ENCODE data around the gene TANGO2. TPM values are rescaled to one million over a fixed set of nuclear protein-coding genes. Genes with fewer than 3 reads are reported as not detected.

TANGO2 gene
- total RNA-seq, 2 experiments from 2014 or later, result 15.7 to 18.3 TPM

GRCh38 chr22:20024650-20025397, 3.9 kb downstream of the TANGO2 start:
- no peaks in the 10 kb centered on the region for H3K36me3 Mint-ChIP-seq (ENCODE audit: low read depth)
- no peaks in the 10 kb centered on the region for H3K9me3 Mint-ChIP-seq
- no peak overlapping the region for H3K27ac Mint-ChIP-seq
- H3K4me3 Mint-ChIP-seq, result no peak overlapping the region
- DNase-seq, result no peak
- H3K27me3 Mint-ChIP-seq, result no peaks in the 10 kb centered on the region
- ATAC-seq, result no peak
- H3K4me1 Mint-ChIP-seq (ENCODE audit: low read depth), result peaks cover 24% of the 10 kb centered on the region
- intact Hi-C loops (cut with micrococcal nuclease), result loop anchor here (5.0 kb wide), 1 partner anchor 53 kb away; no protein-coding TSS in a partner anchor
- no peak for TF ChIP-seq CTCF (IDR thresholded peaks at IDR 0.05)
- POLR2A ChIA-PET, result interaction anchor here (1.2 to 1.3 kb wide), 2 partner anchors 9 to 11 kb away, joined by 3 to 4 read pairs; no protein-coding TSS in a partner anchor
- CTCF ChIA-PET, result interaction anchor here (1.0 to 2.2 kb wide), 2 partner anchors 12 to 71 kb away, joined by 3 to 9 read pairs; no protein-coding TSS in a partner anchor

- DNase-seq, result no peak
- Mint-ChIP-seq H3K9me3 (no peaks in the 10 kb centered on the region), H3K4me3 (no peak overlapping the region), H3K27ac (no peak overlapping the region), H3K36me3 (ENCODE audit: low read depth) (no peaks in the 10 kb centered on the region), H3K27me3 (no peaks in the 10 kb centered on the region), H3K4me1 (ENCODE audit: low read depth) (peaks cover 18% of the 10 kb centered on the region)
- ChIA-PET POLR2A (interaction anchor here (0.7 kb wide), 1 partner anchor 35 kb away, joined by 3 read pairs; no protein-coding TSS in a partner anchor), CTCF (interaction anchor here (1.2 to 2.2 kb wide), 2 partner anchors 13 to 104 kb away, joined by 3 to 9 read pairs; no protein-coding TSS in a partner anchor)
- no peak for ATAC-seq
- TF ChIP-seq CTCF (IDR thresholded peaks at IDR 0.05), result no peak
- intact Hi-C loops (cut with micrococcal nuclease), result loop anchor here (5.0 kb wide), 1 partner anchor 53 kb away; no protein-coding TSS in a partner anchor
These were observed 4.7 kb downstream of the TANGO2 start for GRCh38 chr22:20025401-20026203.

- intact Hi-C loops (cut with micrococcal nuclease), result loop anchor here (5.0 kb wide), 1 partner anchor 54 kb away; no protein-coding TSS in a partner anchor
- H3K27me3 Mint-ChIP-seq, result no peaks in the 10 kb centered on the region
These were observed 5.4 kb downstream of the TANGO2 start for GRCh38 chr22:20026204-20026908.

More at GRCh38 chr22:20026204-20026908, 5.4 kb downstream of the TANGO2 start:
- ChIA-PET POLR2A (interaction anchor here (0.7 kb wide), 1 partner anchor 36 kb away, joined by 3 read pairs; no protein-coding TSS in a partner anchor), CTCF (interaction anchor here (1.2 to 2.2 kb wide), 2 partner anchors 13 to 103 kb away, joined by 3 to 9 read pairs; no protein-coding TSS in a partner anchor)
- Mint-ChIP-seq H3K27ac (no peak overlapping the region), H3K4me1 (ENCODE audit: low read depth) (peaks cover 18% of the 10 kb centered on the region), H3K36me3 (ENCODE audit: low read depth) (no peaks in the 10 kb centered on the region), H3K9me3 (no peaks in the 10 kb centered on the region), H3K4me3 (no peak overlapping the region)
- DNase-seq, result no peak
- ATAC-seq, result no peak
- TF ChIP-seq CTCF (IDR thresholded peaks at IDR 0.05), result no peak

Data from activated CD8-positive, alpha-beta T cell treated with anti-CD3 and anti-CD28 coated beads for 36 hours (primary cell).